Heart left ventricle (tissue), 16 donors: ENCODE data around the gene SYNE4. TPM values are rescaled to one million over a fixed set of nuclear protein-coding genes. Genes with fewer than 3 reads are reported as not detected.

ENCODE experiments used
- ATAC-seq, 4 donors: fragments of 200-7000 bp; cut with Tn5 transposase; one replicate each; pipeline ENCODE4 v1.9.1; 2020 to 2022; ENCODE audit warnings: moderate library complexity in 4 of 4, mild to moderate bottlenecking in 3 of 4, moderate number of reproducible peaks in 1 of 4
- DNase-seq, 5 donors: peaks; one replicate each; pipeline ENCODE4 v3.0.0-alpha.2; 2020
- H3K27ac ChIP-seq, 12 donors: fragments of 200-600 bp; sonication (generic) in 4 of 12; one replicate each; pipeline versions ENCODE4 v1.5.0 to v1.8.0; 2016 to 2022; ENCODE audit warnings: mild to moderate bottlenecking in 2 of 12
- H3K27me3 ChIP-seq, 9 donors: fragments of 200-600 bp; sonication (generic) in 2 of 9; one replicate each; pipeline versions ENCODE4 v1.5.1 to v1.8.0; 2016 to 2022; ENCODE audit warnings: mild to moderate bottlenecking in 3 of 9
- H3K36me3 ChIP-seq, 9 donors: fragments of 200-600 bp; sonication (generic) in 2 of 9; one replicate each; pipeline versions ENCODE4 v1.5.0 to v1.8.0; 2018 to 2022; ENCODE audit warnings: mild to moderate bottlenecking in 2 of 9
- H3K4me1 ChIP-seq, 12 donors: fragments of 200-600 bp; sonication (generic) in 4 of 12; one replicate each; pipeline versions ENCODE4 v1.5.0 to v1.8.0; 2016 to 2022; ENCODE audit warnings: mild to moderate bottlenecking in 3 of 12
- H3K4me3 ChIP-seq, 12 donors: fragments of 200-600 bp; sonication (generic) in 4 of 12; one replicate each; pipeline versions ENCODE4 v1.5.0 to v1.8.0; 2017 to 2022; ENCODE audit warnings: mild to moderate bottlenecking in 9 of 12, moderate library complexity in 4 of 12
- H3K9me3 ChIP-seq, 12 donors: fragments of 200-600 bp; sonication (generic) in 4 of 12; one replicate each; pipeline versions ENCODE4 v1.5.0 to v1.8.0; 2016 to 2022; ENCODE audit warnings: mild to moderate bottlenecking in 1 of 12
- POLR2A ChIP-seq, 2 donors: fragments of 450-650 bp; IDR thresholded peaks; one replicate each; pipeline ENCODE4 v1.6.1; 2017; ENCODE audit warnings: antibody characterized with exemption in 2 of 2, mild to moderate bottlenecking in 2 of 2, moderate library complexity in 2 of 2
- WGBS, 4 donors: extraction: QIAGEN DNeasy Blood & Tissue Kit in 2 of 4; methylation state at CpG; one replicate each; pipeline versions ENCODE4 v1.1.5 to v1.1.7; 2013 to 2018; 5-methylcytosine and 5-hydroxymethylcytosine counted together
- intact Hi-C, 10 donors: fragments of 100-400 bp; cut with DNase I; formaldehyde crosslinking; loops; one replicate each; pipeline versions ENCODE4 v1.11.1 to v1.14.2; 2022
- polyA plus RNA-seq, 2 donors: library from polyadenylated mRNA; stranded (reverse); fragments of 200-250 nt; gene quantifications; one replicate each; pipeline ENCODE4 v1.2.3, GENCODE V29; 2013
- total RNA-seq, 9 donors: library from RNA; depleted of rRNA in 2 of 9; stranded (reverse); fragments of >200 nt in 2 of 9; fragmentation: NEBNext Ultra II Directional in 3 of 9; extraction: Animal tissue kit (Norgen Biotek cat#: 25700) in 3 of 9; gene quantifications; one replicate each; pipeline versions ENCODE4 v1.1.0 to v1.2.4, GENCODE V29; 2016 to 2023
- TF ChIP-seq, protein P1 (sequence below), 12 donors: fragments of 200-600 bp; sonication (generic) in 4 of 12; IDR thresholded peaks; one replicate each; pipeline versions ENCODE4 v1.5.0 to v1.8.0; 2018 to 2022; ENCODE audit warnings: antibody characterized with exemption in 12 of 12, mild to moderate bottlenecking in 5 of 12
- donor health status: ischemic (EF 13 %, LVEDD 7.1; RV severe dilation, severe dysfunction).
- donor health status: healthy with polysubstance abuse.
- donor health status: DM: no; HTN: yes; CAD: no.
- donor health status: DM: no; HTN: no; CAD: no.
- donor health status: ischemic (EF 25% LVEDD 6.9; RV normal size, moderate dysfunction).
- donor health status: ischemic (EF 25% LVEDD 5.7; RV mildly dilated, moderate dysfunction).
- donor health status: healthy.
- donor health status: DM: yes; HTN: yes; CAD: no.
- donor health status: ischemic (EF 35%, LVEDD 5.7; RV mildly dilated, moderate dysfunction).
- donor health status: nonischemic (EF 11% LVEDD 7.7; RV severe dilation, severe dysfunction).
- donor health status: DM: yes; HTN: yes; CAD: no.
- donor health status: PGD.
- donor health status: ischemic (EF 29% LVEDD 5.4; RV normal size, mild dysfunction).
- donor health status: nonischemic (EF 23%, LVEDD 6.1; RV moderate dilation, normal function).

SYNE4 gene
- total and polyA plus RNA-seq, 11 donors = 0.12 to 0.50 (median 0.17) TPM; not detected in 4

DNA sequence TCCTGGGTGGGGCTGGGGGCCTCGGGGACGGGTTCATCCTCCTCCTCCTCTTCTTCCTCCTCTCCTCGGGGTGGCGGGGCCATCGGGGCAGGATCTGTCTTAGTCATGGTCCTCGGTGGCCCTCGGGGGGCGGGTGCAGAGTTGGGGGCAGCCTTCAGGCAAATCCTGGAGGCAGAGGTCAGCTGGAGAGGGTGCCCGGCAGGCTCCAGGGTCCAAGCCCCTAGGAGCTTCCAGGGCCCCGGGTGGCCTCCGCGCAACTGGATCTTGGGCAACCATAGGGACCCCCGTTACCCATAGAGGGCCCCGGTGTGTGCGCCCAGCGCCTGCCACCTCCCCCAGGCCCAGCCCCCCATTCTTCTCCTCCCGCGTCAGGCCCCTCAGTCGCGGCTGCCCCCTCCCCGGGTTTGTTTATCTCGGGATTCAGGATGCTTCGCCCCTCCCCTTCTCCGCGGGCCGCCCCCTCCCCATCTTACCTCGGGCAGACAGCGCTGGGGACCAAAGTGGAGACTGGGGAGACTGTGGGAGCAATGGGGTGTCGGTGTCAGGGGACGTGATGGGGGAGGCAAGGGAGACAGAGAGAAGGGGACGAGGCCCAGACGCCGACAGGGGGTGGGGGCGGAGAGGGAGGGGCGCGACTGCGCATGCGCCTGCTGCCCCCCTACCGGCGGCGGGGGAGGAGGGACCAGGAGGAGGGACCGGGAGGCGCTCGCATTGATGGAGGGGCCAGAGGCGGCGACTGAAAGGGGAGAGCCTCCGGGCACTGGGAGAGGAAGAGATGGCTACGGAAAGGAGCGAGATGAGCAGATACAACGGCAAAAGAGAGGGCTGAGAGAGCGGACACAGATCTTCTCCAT is 23.9 kb upstream of the SYNE4 start, which contains the start of gene CLIP3:
TSS of gene CLIP3 (minus strand) at position 623 of the 854 bp plus-strand sequence. CDS start at position 107, 516 bp downstream.
- TF ChIP-seq POLR2A (IDR thresholded peaks at IDR 0.05) = no peak
- TF ChIP-seq, protein P1, sequence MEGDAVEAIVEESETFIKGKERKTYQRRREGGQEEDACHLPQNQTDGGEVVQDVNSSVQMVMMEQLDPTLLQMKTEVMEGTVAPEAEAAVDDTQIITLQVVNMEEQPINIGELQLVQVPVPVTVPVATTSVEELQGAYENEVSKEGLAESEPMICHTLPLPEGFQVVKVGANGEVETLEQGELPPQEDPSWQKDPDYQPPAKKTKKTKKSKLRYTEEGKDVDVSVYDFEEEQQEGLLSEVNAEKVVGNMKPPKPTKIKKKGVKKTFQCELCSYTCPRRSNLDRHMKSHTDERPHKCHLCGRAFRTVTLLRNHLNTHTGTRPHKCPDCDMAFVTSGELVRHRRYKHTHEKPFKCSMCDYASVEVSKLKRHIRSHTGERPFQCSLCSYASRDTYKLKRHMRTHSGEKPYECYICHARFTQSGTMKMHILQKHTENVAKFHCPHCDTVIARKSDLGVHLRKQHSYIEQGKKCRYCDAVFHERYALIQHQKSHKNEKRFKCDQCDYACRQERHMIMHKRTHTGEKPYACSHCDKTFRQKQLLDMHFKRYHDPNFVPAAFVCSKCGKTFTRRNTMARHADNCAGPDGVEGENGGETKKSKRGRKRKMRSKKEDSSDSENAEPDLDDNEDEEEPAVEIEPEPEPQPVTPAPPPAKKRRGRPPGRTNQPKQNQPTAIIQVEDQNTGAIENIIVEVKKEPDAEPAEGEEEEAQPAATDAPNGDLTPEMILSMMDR (IDR thresholded peaks at IDR 0.05) = peak in 1 of 12 donors; percentile 23
- intact Hi-C loops = no loop called here
- Histone ChIP-seq H3K27ac (peak within 1 kb of the TSS in 6 of 12 donors; percentile 22 to 85 (median 50)), H3K4me3 (peak within 1 kb of the TSS; percentile 34 to 66 (median 56)), H3K9me3 (no peaks in the 10 kb centered on the region), H3K36me3 (peaks cover 0 to 5% (median 0%) of the 10 kb centered on the region in 9 donors), H3K27me3 (peaks cover 0 to 9% (median 0%) of the 10 kb centered on the region in 9 donors), H3K4me1 (peaks cover 0 to 15% (median 2%) of the 10 kb centered on the region in 12 donors)
- DNase-seq (peak; percentile 72 to 87 (median 74)), ATAC-seq (peak; percentile 70 to 87 (median 80))
- WGBS, 4 donors = 2 to 5% (median 2%) methylated on average over 29 to 51 of the region's 51 CpGs

DNA sequence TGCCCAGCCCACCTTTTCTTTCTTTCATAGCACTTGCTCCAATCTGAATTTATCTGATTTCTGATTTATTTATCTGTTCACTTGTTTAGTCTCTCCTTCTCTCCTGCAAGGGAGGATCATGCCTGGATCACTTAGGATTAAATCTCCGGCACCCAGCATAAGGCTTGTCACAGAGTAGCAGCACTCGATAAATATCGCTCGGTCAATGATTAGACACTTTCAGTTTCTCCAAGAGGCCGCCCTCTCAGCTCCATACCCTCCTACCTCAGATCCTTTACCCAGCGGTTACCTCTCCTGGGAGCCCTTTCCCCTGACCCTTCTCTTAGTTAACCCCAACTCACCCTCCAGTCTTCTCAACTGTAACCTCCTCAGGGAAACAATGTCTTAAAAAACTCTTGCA is 22.7 kb upstream of the SYNE4 start:
- DNase-seq (no peak), ATAC-seq (no peak)
- peaks cover 0 to 9% (median 0%) of the 10 kb centered on the region in 9 donors for H3K27me3 ChIP-seq
- TF ChIP-seq POLR2A (IDR thresholded peaks at IDR 0.05) = no peak
- TF ChIP-seq, protein P1 (IDR thresholded peaks at IDR 0.05) = no peak
- H3K9me3 ChIP-seq = no peaks in the 10 kb centered on the region
- H3K4me3 ChIP-seq = no peak overlapping the region
- intact Hi-C loops = no loop called here
- WGBS, 4 donors = 93 to 96% (median 95%) methylated on average over 6 of the region's 6 CpGs
- H3K4me1 ChIP-seq = peaks cover 0 to 15% (median 2%) of the 10 kb centered on the region in 12 donors
- H3K27ac ChIP-seq = no peak overlapping the region
- H3K36me3 ChIP-seq = peaks cover 0 to 13% (median 0%) of the 10 kb centered on the region in 9 donors

DNA sequence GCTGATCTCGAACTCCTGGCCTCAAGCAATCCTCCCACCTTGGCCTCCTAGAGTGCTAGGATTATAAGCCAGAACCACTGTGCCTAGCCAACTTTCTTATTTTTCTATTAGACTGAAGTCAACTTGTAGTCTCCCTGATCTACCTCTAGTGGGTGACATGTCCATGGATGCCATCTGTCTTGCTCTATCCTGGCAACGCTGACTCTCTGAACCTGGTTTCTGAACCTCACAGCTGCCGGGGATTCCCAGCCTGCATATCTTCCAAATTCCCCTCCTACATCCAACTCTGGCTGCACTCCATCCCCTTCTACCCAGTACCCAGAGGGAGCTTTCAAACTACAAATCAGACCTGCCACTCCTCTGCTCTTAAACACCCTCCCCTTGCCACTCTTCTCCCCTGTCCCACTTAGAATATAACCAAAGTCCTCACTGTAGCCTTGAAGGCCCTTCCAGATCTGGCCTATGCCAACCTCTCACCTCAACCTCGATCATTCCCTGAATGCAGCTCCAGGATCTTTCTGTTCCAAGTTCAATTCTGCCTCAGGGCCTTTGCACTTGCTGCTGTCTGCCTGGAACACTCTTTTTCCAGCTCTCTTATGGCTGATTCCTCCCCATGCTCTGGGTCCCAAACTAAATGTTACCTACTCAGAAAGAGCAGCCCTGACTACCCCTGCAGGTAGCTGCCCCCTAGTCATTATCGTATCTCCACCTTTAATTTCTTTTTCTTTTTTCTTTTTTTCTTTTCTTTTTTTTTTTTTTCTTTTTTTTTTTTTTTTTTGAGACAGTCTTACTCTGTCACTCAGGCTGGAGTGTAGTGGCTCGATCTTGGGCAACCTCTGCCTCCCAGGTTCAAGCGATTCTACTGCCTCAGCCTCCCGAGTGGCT is 21.9 kb upstream of the SYNE4 start:
- H3K27ac ChIP-seq = no peak overlapping the region

More for the DNA sequence above, 21.9 kb upstream of the SYNE4 start:
- TF ChIP-seq, protein P1 (IDR thresholded peaks at IDR 0.05) = peak in 1 of 12 donors; percentile 15
- TF ChIP-seq POLR2A (IDR thresholded peaks at IDR 0.05) = no peak
- WGBS, 4 donors = 84 to 91% (median 88%) methylated on average over 8 of the region's 8 CpGs
- ATAC-seq (no peak), DNase-seq (no peak)
- intact Hi-C loops = no loop called here
- no peak overlapping the region for H3K4me3 ChIP-seq
- peaks cover 0 to 17% (median 0%) of the 10 kb centered on the region in 9 donors for H3K36me3 ChIP-seq
- peaks cover 0 to 15% (median 2%) of the 10 kb centered on the region in 12 donors for H3K4me1 ChIP-seq
- no peaks in the 10 kb centered on the region for H3K9me3 ChIP-seq
- peaks cover 0 to 9% (median 0%) of the 10 kb centered on the region in 9 donors for H3K27me3 ChIP-seq
